GM21390 (cell line): ENCODE measurements around the gene VPS4A.
A peak's percentile ranks its signal among the peaks of the same experiment; 100 is the strongest.

Source experiments
- ATAC-seq: cut with Tn5 transposase; IDR thresholded peaks from one replicate; pipeline ENCODE4 v1.9.1; 2021; ENCODE audit not compliant: unreplicated experiment

Gene VPS4A

DNA sequence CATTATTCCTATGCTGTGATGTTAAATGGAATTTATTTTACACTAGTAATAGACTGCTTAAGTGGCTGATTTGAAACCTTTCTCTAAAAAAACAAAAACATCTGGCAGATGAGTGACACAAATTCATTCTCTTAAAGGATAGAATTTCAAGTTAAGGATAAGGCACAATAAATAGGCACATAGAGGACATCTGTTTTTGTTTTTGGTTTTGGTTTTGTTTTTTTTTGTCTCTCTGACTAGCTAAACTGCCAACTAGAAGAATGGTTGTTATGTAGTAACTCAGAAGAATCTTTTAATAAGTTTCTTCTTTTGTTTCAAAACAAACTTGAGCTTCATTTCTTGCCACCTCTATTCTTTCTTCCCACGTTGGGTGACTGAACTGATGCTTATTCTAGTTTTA is 5.1 kb upstream of the VPS4A start:
- no peak for ATAC-seq

DNA sequence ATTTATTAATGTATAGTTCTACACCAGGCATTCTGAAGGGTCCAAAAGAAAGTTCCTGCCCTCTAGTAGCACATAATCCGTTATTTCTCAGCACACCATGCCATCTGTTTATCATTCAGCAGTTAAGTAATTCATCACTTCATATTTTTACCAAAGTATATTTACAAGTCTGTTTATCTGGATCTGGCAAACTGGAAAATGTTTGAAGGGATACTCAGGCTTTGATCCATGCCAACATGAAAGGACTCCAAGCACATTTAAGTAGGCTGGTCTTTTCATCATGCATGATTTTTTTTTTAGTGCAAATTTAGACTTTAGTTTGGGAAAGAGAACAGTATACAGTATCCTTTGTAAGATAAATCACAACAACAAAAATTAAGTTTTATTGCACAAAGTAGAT is 4.1 kb upstream of the VPS4A start:
- no peak for ATAC-seq

DNA sequence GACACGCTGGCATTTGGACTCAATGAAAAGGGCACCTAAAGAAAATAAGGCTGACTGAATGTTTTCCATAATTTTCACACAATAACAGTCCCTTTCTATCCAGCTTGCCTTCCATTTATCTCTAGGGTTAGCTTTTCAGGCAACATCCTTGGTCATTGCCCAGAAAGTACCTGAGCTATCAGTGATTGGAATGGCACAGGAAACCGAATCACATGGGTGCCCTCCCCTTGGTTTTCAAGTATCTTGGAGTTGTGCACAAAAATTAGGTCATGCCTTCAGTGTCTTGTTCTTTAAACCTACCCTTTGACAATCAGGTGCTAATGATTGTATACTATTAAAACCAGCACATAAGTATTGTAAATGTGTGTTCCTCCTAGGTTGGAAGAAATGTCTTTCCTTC is 3.3 kb upstream of the VPS4A start:
- no peak for ATAC-seq

DNA sequence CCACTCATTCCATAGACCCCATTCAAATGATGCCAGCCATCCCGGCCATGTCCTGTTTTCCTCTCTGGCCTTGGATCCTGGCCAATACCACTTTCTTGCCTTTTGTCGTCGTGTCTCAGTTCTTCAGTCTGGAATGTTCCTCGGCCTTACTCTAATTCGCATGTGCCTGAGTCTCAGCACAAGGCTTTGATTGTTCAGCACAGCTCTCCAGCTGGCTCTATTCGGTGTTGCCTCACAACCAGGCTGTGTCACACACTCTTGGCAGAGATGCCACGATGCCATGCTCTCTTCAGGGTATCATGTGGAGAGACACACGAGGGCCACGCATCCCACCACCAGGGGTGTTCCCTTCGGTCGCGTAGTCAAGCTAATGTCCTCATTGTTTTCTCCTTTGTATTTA is 1.8 kb upstream of the VPS4A start:
- ATAC-seq, result no peak

DNA sequence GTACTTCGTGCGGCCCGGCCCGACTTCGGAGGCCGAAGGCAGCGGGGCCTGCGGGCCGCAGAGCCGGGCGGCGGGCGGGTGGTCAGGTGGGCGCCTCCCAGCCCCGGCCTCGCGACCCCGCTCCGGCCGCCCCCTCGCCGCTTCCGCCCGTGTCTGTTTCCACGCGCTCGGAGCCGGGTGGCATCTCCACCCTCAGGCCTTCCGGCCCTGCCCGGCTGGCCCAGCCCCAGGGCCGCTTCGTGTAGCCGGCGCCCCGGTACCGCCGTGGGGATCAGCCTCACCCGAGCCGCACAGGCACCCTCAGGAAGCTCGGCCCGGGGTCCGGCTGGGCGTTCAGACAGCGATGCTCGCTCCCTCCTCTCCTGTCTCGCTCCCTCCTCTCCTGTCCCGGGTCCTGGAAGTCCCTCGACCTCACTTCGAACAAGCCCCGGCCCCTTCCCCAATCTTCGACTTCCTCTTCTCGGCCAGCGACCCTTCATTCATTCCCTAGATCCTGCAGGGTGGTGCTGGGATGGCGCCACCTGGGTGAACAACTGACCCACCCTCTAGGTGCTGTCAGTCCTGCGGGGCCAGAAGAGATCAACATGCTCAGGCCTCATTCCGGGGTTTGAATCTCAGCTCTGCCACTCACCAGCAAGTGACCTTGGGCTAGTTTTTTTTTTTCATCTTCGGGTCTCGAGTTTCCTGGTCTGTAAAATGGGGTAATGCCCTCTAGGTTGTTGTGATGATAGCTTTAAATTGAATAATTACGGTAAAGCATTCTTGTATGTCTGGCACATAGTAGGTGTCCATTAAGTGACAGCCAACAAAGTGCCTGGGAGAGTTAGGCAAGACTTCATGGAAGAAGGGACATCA is 610 bp downstream of the VPS4A start:
- peak; percentile 50 for ATAC-seq

DNA sequence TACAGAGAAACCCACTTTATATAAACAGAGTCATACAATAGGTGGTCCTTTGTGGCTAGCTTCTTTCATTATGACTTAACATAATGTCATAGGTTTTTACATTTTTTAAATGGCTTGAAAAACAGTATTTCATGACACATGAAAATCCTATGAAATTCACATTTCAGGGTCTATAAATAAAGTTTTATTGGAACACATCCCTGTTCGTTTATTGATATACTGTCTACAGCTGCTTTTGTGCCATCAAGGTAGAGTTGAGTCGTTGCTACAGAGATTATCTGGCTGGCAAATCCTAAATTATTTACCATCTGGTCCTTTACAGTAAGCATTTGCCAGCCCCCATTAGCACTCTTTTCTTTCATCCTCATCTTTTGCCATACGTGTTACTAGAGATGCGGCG is 2.3 kb downstream of the VPS4A start:
- ATAC-seq, result no peak

DNA sequence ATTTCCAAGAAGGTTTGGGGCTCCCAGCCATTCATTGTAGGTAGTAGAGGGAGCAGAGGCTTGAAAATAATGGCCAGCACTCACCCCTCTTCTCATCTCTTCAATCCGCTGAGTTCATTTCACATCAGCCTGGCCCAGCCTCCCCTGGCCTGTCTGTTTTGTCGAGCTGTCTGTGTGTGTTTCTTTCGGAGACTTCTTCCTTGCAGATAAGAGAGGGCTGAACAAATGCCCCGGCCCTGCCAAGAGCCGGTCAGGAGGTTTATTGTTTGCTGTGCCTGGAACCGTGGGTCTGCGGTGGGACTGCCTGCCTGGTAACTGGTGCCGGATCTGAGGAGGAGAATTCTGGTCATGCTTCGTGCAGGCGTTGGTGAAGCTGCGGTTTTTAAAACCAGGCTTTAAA is 3.4 kb downstream of the VPS4A start:
- no peak for ATAC-seq

DNA sequence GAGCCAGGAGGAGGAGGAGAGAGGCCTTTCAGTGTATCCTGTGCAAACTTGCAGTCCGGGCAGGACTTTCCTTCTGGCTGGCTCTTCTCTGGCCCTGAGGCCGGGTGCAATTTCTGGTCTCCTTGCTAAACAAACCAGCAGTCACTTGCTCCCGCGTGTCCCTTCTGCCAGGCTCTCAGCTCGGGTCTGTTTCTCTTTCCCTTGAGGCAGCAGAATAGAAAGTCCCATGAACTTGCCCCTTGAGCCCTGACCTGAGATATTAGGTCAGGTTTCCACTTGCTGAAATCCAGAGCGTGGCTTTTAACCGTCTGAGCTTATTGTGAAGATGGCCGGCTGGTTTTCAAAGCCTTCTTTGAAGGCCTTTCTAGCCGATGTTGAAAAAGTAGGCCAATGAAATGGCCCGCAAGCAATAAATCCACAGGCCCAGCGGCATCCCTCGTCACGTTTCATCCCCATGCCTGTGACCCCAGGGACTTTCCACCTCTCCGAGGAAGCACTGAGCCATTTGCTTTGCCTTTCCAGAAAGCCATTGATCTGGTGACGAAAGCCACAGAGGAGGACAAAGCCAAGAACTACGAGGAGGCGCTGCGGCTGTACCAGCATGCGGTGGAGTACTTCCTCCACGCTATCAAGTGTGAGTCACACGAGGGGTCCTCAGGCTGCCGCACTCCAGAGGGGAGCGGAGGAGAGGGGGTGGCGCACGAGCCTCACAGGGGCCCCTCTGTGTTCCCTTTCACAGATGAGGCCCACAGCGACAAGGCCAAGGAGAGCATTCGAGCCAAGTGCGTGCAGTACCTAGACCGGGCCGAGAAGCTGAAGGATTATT is 4.5 kb downstream of the VPS4A start:
- ATAC-seq, result no peak

DNA sequence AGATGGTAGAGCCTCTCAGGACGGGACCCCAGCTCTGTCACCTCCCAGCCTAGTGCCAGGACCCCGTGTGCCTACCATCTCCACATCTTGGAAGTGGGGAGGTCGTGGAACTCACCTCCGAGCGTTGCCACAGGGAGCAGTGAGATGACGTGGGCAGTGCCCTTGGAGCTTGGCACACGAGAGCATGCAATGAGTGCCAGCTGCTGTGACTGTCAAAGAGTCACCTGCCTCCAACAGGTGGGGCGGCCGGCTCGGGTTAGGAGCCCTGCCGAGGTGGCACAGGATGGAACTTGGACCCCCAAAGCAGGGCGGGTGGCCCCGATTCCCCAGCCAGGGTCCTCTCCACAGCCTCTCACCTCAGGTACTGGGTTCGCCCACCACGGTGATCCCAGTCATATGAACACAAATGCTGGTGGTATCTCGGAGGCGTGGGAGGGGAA is 5.5 kb downstream of the VPS4A start:
- no peak for ATAC-seq

DNA sequence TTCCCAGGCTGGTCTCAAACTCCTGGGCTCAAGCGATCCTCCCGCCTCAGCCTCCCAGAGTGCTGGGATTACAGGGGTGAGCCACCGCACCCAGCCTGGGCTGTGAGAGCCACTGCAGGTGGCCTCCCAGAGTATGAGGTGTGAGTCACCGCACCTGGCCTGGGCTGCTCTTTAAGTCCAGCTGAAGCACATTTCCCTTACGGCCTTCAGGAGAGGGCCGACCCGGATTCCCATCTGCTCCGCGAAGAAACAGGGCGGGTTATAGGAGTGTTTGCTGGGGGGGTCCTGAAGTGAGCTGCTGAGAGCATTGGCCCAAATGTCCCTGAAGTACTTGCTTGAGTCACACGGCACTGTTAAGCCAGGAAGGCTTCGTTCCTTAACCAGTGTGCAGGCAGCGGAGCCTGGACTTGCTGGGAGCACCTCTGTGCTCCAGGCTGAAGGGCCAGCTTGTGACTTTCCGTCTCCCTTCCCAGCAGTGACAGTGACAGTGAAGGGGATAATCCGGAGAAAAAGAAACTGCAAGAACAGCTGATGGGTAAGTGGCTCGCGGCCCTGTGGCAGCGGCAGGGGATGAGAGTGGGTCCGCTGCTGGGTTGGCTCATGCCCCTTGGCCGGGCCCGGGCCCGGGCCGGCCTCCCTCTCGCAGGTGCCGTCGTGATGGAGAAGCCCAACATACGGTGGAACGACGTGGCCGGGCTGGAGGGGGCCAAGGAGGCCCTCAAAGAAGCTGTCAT is 7.2 kb downstream of the VPS4A start:
- ATAC-seq, result no peak

DNA sequence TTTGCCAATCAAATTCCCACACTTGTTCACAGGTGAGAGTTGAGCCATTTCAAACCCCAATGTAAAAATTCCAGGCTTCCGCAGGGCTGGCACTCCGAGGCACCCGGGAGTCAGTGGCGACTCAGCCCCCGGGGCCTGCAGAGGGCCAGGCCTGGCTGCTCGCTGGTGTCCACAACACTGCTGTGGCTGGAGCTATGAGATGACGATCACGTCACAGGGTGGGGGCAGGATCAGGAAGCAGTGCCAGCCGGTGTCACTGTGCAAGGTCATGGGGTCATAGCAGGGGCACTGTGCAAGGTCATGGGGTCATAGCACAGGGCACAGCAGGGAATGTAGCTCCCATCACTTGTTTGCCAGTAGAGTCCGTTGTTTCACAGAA is 7.8 kb downstream of the VPS4A start:
- no peak for ATAC-seq

DNA sequence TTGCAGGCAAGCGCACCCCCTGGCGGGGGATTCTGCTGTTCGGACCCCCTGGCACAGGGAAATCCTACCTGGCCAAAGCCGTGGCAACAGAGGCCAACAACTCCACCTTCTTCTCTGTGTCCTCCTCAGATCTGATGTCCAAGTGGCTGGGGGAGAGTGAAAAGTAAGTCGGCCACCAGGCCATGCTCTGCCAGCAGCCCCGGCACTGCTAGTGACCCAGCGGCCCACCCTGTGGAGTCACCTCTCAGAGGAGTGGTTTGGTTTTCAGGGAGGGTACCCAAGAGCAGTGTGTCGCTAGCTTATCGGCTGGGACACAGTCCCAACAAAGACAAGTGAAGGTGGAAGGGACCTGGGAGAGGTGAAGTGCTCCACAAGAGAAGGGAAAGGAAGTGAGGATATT is 8.2 kb downstream of the VPS4A start:
- no peak for ATAC-seq

DNA sequence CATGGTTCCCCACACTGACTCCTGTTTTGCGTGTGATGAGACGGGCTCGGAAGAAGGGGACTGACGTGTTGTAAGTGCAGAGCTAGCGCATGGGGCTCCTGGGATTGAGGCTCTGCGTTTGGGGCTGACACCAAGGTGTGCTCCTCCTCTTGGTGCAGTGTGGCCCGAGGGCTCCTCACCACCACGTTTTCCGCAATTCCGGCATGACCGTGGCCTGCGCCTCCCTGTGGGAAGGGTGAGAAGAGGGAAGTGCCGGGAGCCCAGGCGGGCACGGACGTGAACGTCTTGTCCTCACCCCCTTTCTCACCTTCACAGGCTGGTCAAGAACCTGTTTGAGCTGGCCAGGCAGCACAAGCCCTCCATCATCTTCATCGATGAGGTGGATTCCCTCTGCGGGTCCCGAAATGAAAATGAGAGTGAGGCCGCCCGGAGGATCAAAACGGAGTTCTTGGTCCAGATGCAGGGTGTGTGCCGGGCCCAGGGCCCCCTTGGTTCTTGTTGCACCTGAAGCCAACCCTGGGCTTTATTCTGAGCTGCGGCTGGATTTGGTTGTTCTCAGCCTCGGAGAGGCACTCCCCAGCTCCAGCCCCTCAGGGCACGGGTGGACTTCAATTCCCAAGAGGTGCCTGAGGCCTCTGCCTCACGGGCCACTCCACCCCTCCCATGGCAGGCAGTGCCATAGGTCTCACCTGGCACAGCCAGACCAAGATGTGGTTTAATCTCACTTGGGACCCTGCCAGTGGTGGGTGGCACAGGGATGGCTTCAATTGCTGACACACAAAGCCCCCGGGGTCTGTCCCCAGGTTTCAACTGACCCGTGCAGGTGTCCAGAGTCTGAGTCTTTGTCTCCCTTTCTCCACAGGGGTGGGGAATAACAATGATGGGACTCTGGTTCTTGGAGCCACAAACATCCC is 8.9 kb downstream of the VPS4A start:
- no peak for ATAC-seq

DNA sequence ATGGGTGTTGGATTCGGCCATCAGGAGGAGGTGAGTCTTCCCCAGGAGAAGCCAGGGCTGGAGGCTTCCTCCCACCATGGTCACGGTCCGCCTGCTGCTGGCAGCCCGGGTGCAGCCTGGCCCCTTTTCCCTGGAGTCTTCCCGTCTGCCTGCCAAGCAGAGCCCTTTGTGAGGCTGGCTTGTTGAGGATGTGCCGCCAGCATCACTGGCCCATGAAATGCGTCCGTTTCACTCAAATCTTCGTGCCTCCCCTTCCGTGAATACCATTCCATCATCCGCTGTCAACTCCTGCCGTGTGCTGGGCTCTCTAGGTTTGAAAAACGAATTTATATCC is 9.6 kb downstream of the VPS4A start:
- no peak for ATAC-seq

DNA sequence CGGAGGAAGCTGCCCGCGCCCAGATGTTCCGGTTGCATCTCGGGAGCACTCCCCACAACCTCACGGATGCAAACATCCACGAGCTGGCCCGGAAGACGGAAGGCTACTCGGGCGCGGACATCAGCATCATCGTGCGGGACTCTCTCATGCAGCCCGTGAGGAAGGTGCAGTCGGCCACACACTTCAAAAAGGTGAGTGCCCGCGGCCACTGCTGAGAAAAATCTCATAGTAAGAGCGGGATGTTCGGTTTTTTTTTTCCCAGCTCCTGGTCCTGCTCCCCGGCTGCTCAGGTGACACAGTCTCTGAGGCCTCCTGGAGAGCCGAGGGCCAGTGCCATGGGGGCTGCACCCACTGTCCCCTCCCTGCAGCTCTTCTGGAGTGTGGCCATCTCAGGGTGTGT is 9.9 kb downstream of the VPS4A start:
- no peak for ATAC-seq

DNA sequence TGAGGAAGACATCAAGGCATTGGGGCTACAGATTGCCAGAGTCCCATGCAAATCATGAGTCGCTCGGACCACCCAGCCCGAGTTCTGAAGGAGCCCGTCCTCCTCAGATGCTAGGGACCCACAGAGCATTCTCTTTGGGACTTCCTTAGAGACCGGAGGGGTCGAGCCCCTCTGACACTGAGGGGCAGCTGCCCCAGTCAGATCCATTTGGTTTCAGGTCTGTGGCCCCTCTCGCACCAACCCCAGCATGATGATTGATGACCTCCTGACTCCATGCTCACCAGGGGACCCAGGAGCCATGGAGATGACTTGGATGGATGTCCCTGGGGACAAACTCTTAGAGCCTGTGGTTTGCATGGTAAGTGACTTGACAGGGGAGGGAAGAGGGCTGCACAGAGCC is 11.2 kb downstream of the VPS4A start:
- no peak for ATAC-seq

DNA sequence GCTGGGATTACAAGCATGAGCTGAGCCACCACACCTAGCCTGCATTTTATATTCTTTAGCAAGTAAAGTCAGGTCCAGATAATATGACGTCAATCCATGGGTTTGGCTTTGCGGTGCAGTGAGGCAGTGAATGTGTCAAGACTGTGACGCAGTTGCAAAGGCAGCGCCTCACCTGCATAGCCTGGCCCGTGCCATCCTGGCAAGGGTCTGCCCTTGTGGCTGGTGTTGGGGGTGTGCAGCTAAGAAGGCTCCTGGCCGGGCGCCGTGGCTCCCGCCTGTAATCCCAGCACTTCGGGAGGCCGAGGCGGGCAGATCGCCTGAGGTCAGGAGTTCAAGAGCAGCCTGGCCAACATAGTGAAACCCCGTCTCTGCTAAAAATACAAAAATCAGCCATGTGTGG is 12.3 kb downstream of the VPS4A start:
- no peak for ATAC-seq

DNA sequence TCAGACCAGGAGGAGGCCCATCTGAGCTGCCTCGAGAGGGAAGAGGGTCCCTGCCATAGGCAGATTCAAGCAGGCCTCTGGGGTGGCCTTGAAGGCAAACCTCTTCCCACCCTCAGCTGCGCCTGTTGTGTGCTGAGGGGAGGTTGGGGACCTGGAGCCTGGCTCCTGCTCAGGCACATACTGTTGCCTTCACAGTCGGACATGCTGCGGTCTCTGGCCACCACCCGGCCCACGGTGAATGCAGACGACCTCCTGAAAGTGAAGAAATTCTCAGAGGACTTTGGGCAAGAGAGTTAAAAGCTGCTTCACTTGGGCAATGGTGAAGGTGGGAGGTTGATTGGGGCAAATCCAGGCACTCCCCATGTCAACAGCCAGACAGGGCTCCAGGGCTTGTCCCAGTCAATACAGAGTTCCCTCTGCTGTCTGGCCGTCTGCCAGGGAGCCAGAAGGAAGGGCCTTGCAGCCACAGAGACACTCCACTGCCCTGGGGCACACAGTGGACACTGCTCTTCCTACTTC is 12.9 kb downstream of the VPS4A start:
- no peak for ATAC-seq

DNA sequence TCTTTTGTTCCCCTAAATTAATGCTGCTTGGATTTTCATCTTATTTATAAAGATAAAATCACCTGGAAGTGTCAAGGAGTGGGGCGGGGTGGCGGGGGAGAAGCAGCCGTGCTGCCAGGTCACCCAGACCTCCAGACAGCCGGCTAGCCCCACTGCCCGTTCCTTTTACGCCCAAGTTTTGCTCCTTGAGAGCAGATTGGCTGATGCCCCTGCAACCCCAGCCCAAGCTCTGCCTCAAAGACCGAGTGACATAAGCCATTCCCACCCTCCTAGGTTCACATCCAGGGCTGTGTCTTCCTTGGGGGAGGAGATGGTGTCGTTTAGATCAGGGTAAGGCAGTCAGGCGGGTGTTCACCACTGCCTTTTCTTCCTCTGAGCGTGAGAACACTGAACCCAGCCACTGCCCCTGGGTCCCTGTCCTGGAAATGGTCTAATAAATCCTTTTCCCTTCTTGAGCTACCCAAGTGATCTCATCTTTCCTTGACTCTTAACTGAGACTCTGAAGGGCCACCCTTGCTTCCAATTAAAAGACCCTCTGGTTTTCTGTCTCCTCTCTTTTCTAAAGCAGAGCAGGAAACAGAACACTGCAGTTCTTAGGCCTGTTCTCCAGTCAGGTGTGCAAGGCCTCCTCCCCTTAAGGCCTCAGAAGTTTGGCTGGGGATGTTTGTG is 13.6 kb downstream of the VPS4A start:
- no peak for ATAC-seq

DNA sequence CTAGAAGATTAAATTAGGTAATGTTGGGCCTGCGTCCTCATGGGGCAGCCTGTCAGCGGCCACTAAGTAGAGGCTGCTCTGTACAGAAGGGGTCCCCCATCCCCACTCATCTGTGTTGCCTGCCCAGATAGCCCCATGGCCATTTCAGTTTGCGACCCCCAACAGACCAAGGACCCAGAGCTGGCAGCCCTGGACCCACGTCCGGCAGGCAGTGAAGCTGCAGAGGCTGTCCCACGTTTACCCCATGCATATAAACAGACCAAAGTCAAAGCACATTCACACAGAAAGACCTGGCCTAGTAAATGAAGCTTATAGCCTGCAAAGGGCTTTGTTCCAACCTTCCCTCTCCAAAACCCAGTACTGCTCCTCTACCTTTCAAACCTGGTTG is 14.6 kb downstream of the VPS4A start:
- no peak for ATAC-seq
